Measurements from ENCODE around the gene CDC42EP4.

The CDC42EP4 gene

DNA sequence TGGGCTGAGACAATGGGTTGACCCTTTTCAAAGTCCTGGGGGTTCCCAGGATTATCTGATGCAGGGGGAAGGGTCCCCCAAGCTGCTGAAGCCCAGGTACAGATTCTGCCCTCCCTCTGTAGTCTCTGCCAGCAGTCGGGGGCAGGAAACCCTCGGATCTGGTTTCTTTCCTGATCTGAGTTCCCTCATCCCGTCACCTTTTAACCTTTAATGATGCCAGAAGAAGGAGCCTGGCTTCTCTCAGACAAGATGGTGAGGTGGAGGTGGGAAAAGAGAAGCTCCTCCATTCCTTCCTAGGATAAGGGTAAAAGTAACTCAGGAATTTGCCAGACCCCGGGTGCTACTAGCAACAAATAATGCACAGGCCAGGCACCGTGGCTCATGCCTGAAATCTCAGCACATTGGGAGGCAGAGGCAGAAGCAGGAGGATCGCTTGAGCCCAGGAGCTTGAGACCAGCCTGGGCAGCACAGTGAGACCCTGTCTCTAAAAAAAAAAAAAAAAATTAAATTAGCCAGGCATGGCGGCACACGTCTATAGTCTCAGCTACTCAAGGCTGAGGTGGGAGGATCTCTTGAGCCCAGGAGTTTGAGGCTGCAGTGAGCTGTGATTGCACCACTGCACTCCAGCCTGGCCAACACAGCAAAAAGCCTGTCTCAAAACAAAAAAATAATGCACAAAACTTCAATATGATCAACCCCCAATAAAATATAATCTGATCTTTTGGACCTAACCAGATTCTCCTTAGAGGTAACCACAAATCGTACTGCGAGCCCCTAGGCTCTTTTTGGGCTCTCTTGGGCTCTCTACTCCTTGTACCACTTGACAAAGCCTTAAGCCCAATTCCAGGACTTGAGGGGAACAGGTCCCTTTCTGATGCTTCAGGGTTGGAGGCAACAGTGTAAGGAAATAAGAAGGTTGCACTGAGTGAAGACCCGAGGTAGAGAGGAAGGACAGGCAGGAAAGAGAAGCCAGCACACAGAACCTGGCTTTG, 5.7 kb downstream of the CDC42EP4 start:
- DNase-seq (ENCODE audit: low read depth) = no peak
- H3K4me3 ChIP-seq (ENCODE audit: low read length) = no peak overlapping the region
- TF ChIP-seq, protein P1, sequence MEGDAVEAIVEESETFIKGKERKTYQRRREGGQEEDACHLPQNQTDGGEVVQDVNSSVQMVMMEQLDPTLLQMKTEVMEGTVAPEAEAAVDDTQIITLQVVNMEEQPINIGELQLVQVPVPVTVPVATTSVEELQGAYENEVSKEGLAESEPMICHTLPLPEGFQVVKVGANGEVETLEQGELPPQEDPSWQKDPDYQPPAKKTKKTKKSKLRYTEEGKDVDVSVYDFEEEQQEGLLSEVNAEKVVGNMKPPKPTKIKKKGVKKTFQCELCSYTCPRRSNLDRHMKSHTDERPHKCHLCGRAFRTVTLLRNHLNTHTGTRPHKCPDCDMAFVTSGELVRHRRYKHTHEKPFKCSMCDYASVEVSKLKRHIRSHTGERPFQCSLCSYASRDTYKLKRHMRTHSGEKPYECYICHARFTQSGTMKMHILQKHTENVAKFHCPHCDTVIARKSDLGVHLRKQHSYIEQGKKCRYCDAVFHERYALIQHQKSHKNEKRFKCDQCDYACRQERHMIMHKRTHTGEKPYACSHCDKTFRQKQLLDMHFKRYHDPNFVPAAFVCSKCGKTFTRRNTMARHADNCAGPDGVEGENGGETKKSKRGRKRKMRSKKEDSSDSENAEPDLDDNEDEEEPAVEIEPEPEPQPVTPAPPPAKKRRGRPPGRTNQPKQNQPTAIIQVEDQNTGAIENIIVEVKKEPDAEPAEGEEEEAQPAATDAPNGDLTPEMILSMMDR (conservative IDR thresholded peaks at IDR 0.05; ENCODE audit: low read depth, low read length) = no peak

DNA sequence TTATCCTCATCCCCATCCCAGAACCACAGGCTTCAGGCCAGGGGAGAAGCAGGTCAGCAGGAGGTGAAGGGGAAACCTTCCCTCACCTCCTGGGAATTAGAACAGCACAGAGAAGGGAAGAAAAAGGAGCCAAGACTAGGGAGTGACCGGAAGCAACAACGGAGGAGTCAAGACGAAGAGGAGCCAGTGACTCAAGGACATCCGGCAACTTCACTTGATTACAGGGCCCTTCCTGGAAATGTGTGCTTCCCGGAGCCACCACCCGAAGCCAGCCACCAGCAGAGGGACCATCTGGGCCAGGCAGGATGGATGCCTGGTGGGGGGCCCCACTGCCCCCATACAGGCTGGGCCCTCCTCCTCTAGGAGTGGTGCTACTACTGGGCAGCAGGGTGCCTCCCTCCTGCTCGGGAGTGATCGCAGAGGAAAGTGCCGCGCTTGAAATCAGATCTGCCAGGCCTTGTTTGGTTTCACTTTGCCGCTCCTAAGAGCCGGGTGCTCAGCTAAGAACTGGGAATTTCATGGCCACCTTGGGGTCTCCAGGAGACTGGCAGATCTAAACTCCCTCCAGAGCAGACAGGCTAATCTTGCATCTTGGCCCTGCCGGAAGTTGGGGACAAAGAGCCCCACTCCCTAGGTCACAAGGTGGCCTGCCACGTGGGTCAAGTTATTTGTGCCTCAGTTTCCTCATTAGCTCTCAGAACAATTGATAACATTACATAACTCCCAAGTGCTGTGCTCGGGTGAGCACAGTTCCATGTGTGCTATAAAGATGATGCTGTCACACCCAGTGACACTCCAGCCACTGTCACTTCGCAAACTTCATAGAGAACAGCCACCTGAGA, 6.6 kb downstream of the CDC42EP4 start:
- TF ChIP-seq, protein P1 (conservative IDR thresholded peaks at IDR 0.05; ENCODE audit: low read depth, low read length) = peak; percentile 35
- no peak for DNase-seq (ENCODE audit: low read depth)
- peak overlapping the region; percentile 26 for H3K4me3 ChIP-seq (ENCODE audit: low read length)

DNA sequence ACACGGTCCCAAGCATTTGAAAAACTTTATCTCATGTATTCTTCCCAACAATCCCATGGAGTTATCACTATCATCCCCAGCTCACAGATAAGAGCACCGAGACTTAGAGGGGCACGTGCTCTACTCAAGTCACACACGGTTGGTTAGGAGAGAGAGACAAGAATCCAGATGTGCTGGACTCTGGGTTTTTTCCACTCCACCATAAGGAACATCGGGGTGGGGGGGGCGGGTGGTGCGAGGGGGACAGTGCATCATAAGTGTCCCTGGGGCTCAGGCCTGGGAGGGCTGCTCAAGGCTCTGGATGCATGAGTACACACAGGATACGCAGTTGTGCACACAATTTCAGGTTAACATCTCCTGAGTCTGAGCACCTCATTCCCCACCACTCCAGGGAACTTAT, 7.4 kb downstream of the CDC42EP4 start:
- H3K4me3 ChIP-seq (ENCODE audit: low read length) = no peak overlapping the region
- TF ChIP-seq, protein P1 (conservative IDR thresholded peaks at IDR 0.05; ENCODE audit: low read depth, low read length) = no peak
- DNase-seq (ENCODE audit: low read depth) = no peak

DNA sequence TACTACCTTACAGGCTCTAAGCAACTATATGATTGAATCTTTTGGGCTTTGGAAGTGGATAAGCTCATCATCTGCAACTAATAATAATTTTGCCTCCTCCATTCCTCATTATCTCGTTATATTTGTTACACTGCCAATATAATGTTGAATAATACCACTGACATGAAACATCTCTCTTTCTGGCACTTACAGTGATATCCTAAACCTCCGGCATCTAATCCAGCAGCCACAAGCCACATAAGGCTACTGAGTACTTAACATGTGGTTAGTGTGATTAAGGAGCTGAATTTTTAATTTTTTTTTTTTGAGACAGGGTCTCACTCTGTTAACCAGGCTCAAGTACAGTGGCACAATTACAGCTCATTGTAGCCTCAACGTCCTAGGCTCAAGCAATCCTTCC, 9.6 kb downstream of the CDC42EP4 start:
- TF ChIP-seq, protein P1 (conservative IDR thresholded peaks at IDR 0.05; ENCODE audit: low read depth, low read length) = no peak
- no peak overlapping the region for H3K4me3 ChIP-seq (ENCODE audit: low read length)
- no peak for DNase-seq (ENCODE audit: low read depth)

DNA sequence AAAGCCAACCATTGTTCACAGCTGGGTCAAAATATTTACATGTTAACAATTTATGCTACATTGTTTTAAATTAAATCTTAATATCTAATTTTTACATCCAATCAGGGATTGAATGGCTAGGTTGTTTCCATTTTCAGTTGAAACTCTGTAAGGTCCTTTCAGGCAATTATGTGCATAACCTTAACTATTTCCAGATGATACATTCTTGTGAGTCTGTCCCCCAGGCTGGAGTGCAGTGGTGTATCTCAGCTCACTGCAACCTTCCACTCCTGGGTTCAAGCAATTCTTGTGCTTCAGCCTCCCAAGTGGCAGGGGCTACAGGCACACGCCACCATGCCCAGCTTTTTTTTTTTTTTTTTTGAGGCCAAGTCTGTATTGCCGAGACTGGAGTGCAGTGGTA, 10.4 kb downstream of the CDC42EP4 start:
- no peak for DNase-seq (ENCODE audit: low read depth)
- H3K4me3 ChIP-seq (ENCODE audit: low read length) = no peak overlapping the region
- TF ChIP-seq, protein P1 (conservative IDR thresholded peaks at IDR 0.05; ENCODE audit: low read depth, low read length) = no peak

DNA sequence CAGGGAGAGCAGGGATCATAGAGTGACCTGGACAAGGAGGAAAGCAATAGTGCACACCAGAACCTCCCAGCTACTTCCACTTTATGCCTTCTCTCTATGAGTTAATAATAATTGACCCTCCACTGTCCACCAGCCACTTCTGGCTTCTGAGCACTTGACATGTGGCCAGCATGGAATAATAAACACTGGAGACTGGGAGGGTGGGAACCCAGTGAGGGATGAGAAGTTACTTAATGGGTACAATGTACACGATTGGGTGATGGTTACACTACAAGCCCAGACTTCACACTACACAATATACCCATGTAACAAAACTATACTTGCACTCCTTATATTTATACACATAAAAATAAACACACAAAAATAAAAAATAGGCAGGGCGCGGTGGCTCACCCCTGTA, 11.4 kb downstream of the CDC42EP4 start:
- no peak for DNase-seq (ENCODE audit: low read depth)
- TF ChIP-seq, protein P1 (conservative IDR thresholded peaks at IDR 0.05; ENCODE audit: low read depth, low read length) = no peak
- H3K4me3 ChIP-seq (ENCODE audit: low read length) = no peak overlapping the region

All from retinal pigment epithelial cell (primary cell).